Gastrocnemius medialis (tissue), 4 donors: Measurements from ENCODE around the gene DCHS2.

Experiments
- CTCF ChIP-seq, 5 experiments: fragments of 450-650 bp in 3 of 5; fragments of 200-600 bp in 2 of 5; sonication (generic) in 2 of 5; IDR thresholded peaks in 4 of 5; conservative IDR thresholded peaks in 1 of 5; 1 replicate in 4 of 5; 2 replicates in 1 of 5; pipeline ENCODE4 v1.5.1; 2016 to 2019; ENCODE audit warnings: antibody characterized with exemption in 5 of 5, mild to moderate bottlenecking in 3 of 5, moderate library complexity in 3 of 5
- POLR2A ChIP-seq, 2 donors: fragments of 450-650 bp; IDR thresholded peaks; one replicate each; pipeline ENCODE4 v1.6.1; 2017; ENCODE audit warnings: antibody characterized with exemption in 2 of 2, mild to moderate bottlenecking in 2 of 2, moderate library complexity in 2 of 2

- no peak for TF ChIP-seq CTCF (IDR thresholded peaks at IDR 0.05 in 4 of 5, conservative IDR thresholded peaks at IDR 0.05 in 1 of 5)
- no peak for TF ChIP-seq POLR2A (IDR thresholded peaks at IDR 0.05)
Measured at GRCh38 chr4:154390324-154390723, 101.3 kb downstream of the DCHS2 start.
